HepG2 (cell line): ENCODE results near the gene CFAP61. TPM values are rescaled to one million over a fixed set of nuclear protein-coding genes. Genes with fewer than 3 reads are reported as not detected.

Experiments
- ARID2 ChIP-seq: sonication (generic); formaldehyde crosslinking; IDR thresholded peaks from 2 replicates; pipeline ENCODE4 v1.8.1; 2022; ENCODE audit warnings: mild to moderate bottlenecking, missing genetic modification reagents, borderline replicate concordance
- ATM ChIP-seq: fragments of 450-650 bp; IDR thresholded peaks from 2 replicates; pipeline ENCODE4 v1.7.1; 2017; ENCODE audit warnings: mild to moderate bottlenecking, borderline replicate concordance
- ATRX ChIP-seq: sonication (generic); formaldehyde crosslinking; IDR thresholded peaks from 2 replicates; pipeline ENCODE4 v1.4.0; 2020; ENCODE audit warnings: missing genetic modification reagents, borderline replicate concordance
- CREM ChIP-seq, 2 experiments: sonication (generic) in 1 of 2; formaldehyde crosslinking in 1 of 2; IDR thresholded peaks; 2 replicates each; pipeline versions ENCODE4 v1.4.0 to v1.6.1; 2016 to 2020; ENCODE audit warnings: antibody characterized with exemption in 1 of 2, mild to moderate bottlenecking in 1 of 2, missing genetic modification reagents in 1 of 2
- DRAP1 ChIP-seq: IDR thresholded peaks from 2 replicates; pipeline ENCODE4 v1.6.1; 2016; ENCODE audit warnings: missing genetic modification reagents, missing compliant biosample characterization
- FOXK2 ChIP-seq: fragments of 450-650 bp; IDR thresholded peaks from 2 replicates; pipeline ENCODE4 v1.6.1; 2016
- HCFC1 ChIP-seq: fragments of 150-350 bp; IDR thresholded peaks from 2 replicates; pipeline ENCODE4 v1.6.1; 2014; ENCODE audit warnings: low read depth, low read length
- HNF1B ChIP-seq: sonication (generic); formaldehyde crosslinking; IDR thresholded peaks from 2 replicates; pipeline ENCODE4 v1.5.1; 2020; ENCODE audit warnings: mild to moderate bottlenecking, moderate library complexity, missing genetic modification reagents
- HNRNPLL ChIP-seq: fragments of 200-400 bp; formaldehyde crosslinking; IDR thresholded peaks from 2 replicates; pipeline ENCODE4 v1.6.1; 2017; ENCODE audit warnings: mild to moderate bottlenecking, low read depth, low read length; ENCODE audit not compliant: poor library complexity, severe bottlenecking
- IRF9 ChIP-seq: sonication (generic); formaldehyde crosslinking; IDR thresholded peaks from 2 replicates; pipeline ENCODE4 v1.8.0; 2022; ENCODE audit warnings: missing genetic modification reagents, mild to moderate bottlenecking, borderline replicate concordance
- NFRKB ChIP-seq: fragments of 450-650 bp; IDR thresholded peaks from 2 replicates; pipeline ENCODE4 v1.6.1; 2017
- NR2F2 ChIP-seq: IDR thresholded peaks from 2 replicates; pipeline ENCODE4 v1.6.1; 2012; ENCODE audit warnings: low read depth, inconsistent platforms, borderline replicate concordance
- PHF21A ChIP-seq: sonication (generic); formaldehyde crosslinking; IDR thresholded peaks from 2 replicates; pipeline ENCODE4 v1.5.0; 2020; ENCODE audit warnings: mild to moderate bottlenecking, missing genetic modification reagents
- POGZ ChIP-seq: sonication (generic); formaldehyde crosslinking; IDR thresholded peaks from 2 replicates; pipeline ENCODE4 v1.4.0; 2020; ENCODE audit warnings: mild to moderate bottlenecking, missing genetic modification reagents
- POLR2A ChIP-seq, 2 experiments: IDR thresholded peaks; 2 replicates each; pipeline ENCODE4 v1.6.1; 2011; ENCODE audit warnings: low read depth in 2 of 2, low read length in 2 of 2, mild to moderate bottlenecking in 1 of 2, moderate library complexity in 1 of 2; ENCODE audit not compliant: insufficient read depth in 1 of 2
- PRDM15 ChIP-seq: sonication (generic); formaldehyde crosslinking; IDR thresholded peaks from 2 replicates; pipeline ENCODE4 v1.4.0; 2020; ENCODE audit warnings: missing genetic modification reagents
- SNRNP70 ChIP-seq: fragments of 200-400 bp; formaldehyde crosslinking; IDR thresholded peaks from 2 replicates; pipeline ENCODE4 v1.6.1; 2017; ENCODE audit warnings: mild to moderate bottlenecking, low read depth, low read length, moderate library complexity
- ZFP36L2 ChIP-seq: sonication (generic); formaldehyde crosslinking; IDR thresholded peaks from 2 replicates; pipeline ENCODE4 v1.4.0; 2020; ENCODE audit warnings: missing genetic modification reagents
- ZFY ChIP-seq: sonication (generic); formaldehyde crosslinking; IDR thresholded peaks from 2 replicates; pipeline ENCODE4 v1.4.0; 2020; ENCODE audit warnings: missing genetic modification reagents
- ZNF263 ChIP-seq: sonication (generic); formaldehyde crosslinking; IDR thresholded peaks from 2 replicates; pipeline ENCODE4 v1.4.0; 2020; ENCODE audit warnings: missing genetic modification reagents
- ZNF331 ChIP-seq: sonication (generic); formaldehyde crosslinking; IDR thresholded peaks from 2 replicates; pipeline ENCODE4 v1.4.0; 2020; ENCODE audit warnings: missing genetic modification reagents
- ZNF567 ChIP-seq: sonication (generic); formaldehyde crosslinking; IDR thresholded peaks from 2 replicates; pipeline ENCODE4 v1.8.1; 2023; ENCODE audit warnings: mild to moderate bottlenecking, missing genetic modification reagents, borderline replicate concordance
- ZNF782 ChIP-seq: sonication (generic); formaldehyde crosslinking; IDR thresholded peaks from 2 replicates; pipeline ENCODE4 v1.4.0; 2020; ENCODE audit warnings: missing genetic modification reagents, mild to moderate bottlenecking, borderline replicate concordance
- ZUFSP ChIP-seq: sonication (generic); formaldehyde crosslinking; IDR thresholded peaks from 2 replicates; pipeline ENCODE4 v1.9.0; 2021; ENCODE audit warnings: missing genetic modification reagents, mild to moderate bottlenecking, borderline replicate concordance
- polyA plus RNA-seq, 8 experiments: library from polyadenylated mRNA; depleted of rRNA in 3 of 8; stranded (reverse) in 7 of 8; unstranded in 1 of 8; fragments of >200 nt; fragmentation: Illumina TruSeq in 4 of 8; extraction: Trizol in 4 of 8; gene quantifications; 2 replicates each; pipeline versions ENCODE4 v1.2.1 to v1.2.3, GENCODE V29; 2011 to 2016; ENCODE audit warnings: low read depth in 4 of 8, missing spikeins in 1 of 8, mixed read lengths in 1 of 8; ENCODE audit not compliant: insufficient read depth in 1 of 8
- total RNA-seq, 5 experiments: library from RNA; depleted of rRNA; stranded (reverse); fragments of >200 nt; fragmentation: Illumina TruSeq; extraction: Trizol; gene quantifications; 2 replicates each; pipeline ENCODE4 v1.2.3, GENCODE V29; 2016; ENCODE audit warnings: low read depth in 1 of 5

The CFAP61 gene
- total and polyA plus RNA-seq, 2 of the 13 experiments (the other 11 are each of a cell fraction or from before 2014, with no cell fraction given), result 0.27 TPM; not detected in 1

- TF ChIP-seq SNRNP70, result no peak
- TF ChIP-seq DRAP1, result 0 out of 2 replicates have a peak, but pooled peaks have one; percentile 8
- TF ChIP-seq HNF1B (CRISPR knock-in tag), result no peak
- TF ChIP-seq ARID2 (CRISPR knock-in tag), result peak; percentile 77
- TF ChIP-seq POGZ (CRISPR knock-in tag), result no peak
- 0 out of 2 replicates have a peak, but pooled peaks have one; percentile 18 for TF ChIP-seq NR2F2
- no peak for TF ChIP-seq ZUFSP (CRISPR knock-in tag)
- no peak for TF ChIP-seq ZFP36L2 (CRISPR knock-in tag)
- TF ChIP-seq ZNF567 (CRISPR knock-in tag), result no peak
- TF ChIP-seq NFRKB, result no peak
- TF ChIP-seq ZNF331 (CRISPR knock-in tag), result no peak
- TF ChIP-seq FOXK2, result no peak
- TF ChIP-seq HNRNPLL, result no peak
- no peak for TF ChIP-seq IRF9
- TF ChIP-seq HCFC1, result no peak
- no peak for TF ChIP-seq ATM
- peak in 1 of 2 experiments; percentile 26; a peak in 1 of 4 replicates for TF ChIP-seq POLR2A (IDR thresholded peaks at IDR 0.05; ENCODE audit: insufficient read depth in 1 of 2, low read depth in 2 of 2, low read length in 2 of 2)
- TF ChIP-seq CREM (IDR thresholded peaks at IDR 0.05), result no peak
- TF ChIP-seq CREM (CRISPR knock-in tag; IDR thresholded peaks at IDR 0.05), result no peak
- TF ChIP-seq ATRX, result 0 out of 2 replicates have a peak, but pooled peaks have one; percentile 70
- 0 out of 2 replicates have a peak, but pooled peaks have one; percentile 10 for TF ChIP-seq ZNF782 (CRISPR knock-in tag)
- 0 out of 2 replicates have a peak, but pooled peaks have one; percentile 6 for TF ChIP-seq PRDM15
- 0 out of 2 replicates have a peak, but pooled peaks have one; percentile 21 for TF ChIP-seq ZNF263 (CRISPR knock-in tag)
- TF ChIP-seq ZFY (CRISPR knock-in tag), result 0 out of 2 replicates have a peak, but pooled peaks have one; percentile 13
- no peak for TF ChIP-seq PHF21A (CRISPR knock-in tag)
Measured at GRCh38 chr20:20017844-20018185, 34.5 kb upstream of the CFAP61 start (continued).
